ENCODE measurements around the gene MACROD1.

Gene MACROD1

GRCh38 chr11:64015935-64016845, 149.7 kb downstream of the MACROD1 start:
- no peak for DNase-seq
- Mint-ChIP-seq H3K27me3 (ENCODE audit: low read depth, poor library complexity) (peaks cover 54% of the 10 kb centered on the region), H3K9me3 (no peaks in the 10 kb centered on the region), H3K4me3 (no peak overlapping the region), H3K36me3 (ENCODE audit: low read depth) (no peaks in the 10 kb centered on the region), H3K27ac (no peak overlapping the region), H3K4me1 (peaks cover 38% of the 10 kb centered on the region)
- no peak for TF ChIP-seq CTCF (IDR thresholded peaks at IDR 0.05)

GRCh38 chr11:64015510-64015909, 150.4 kb downstream of the MACROD1 start:
- peaks cover 3% of the 10 kb centered on the region for H3K9me3 Mint-ChIP-seq
- H3K27me3 Mint-ChIP-seq (ENCODE audit: low read depth, poor library complexity) = peaks cover 52% of the 10 kb centered on the region
- H3K4me1 Mint-ChIP-seq = peaks cover 38% of the 10 kb centered on the region
- TF ChIP-seq CTCF (IDR thresholded peaks at IDR 0.05) = no peak
- H3K36me3 Mint-ChIP-seq (ENCODE audit: low read depth) = no peaks in the 10 kb centered on the region
- no peak for DNase-seq
- no peak overlapping the region for H3K4me3 Mint-ChIP-seq
- H3K27ac Mint-ChIP-seq = no peak overlapping the region

- no peak for TF ChIP-seq CTCF (IDR thresholded peaks at IDR 0.05)
- Mint-ChIP-seq H3K27ac (no peak overlapping the region), H3K9me3 (peaks cover 9% of the 10 kb centered on the region), H3K36me3 (ENCODE audit: low read depth) (no peaks in the 10 kb centered on the region), H3K4me1 (peaks cover 38% of the 10 kb centered on the region), H3K27me3 (ENCODE audit: low read depth, poor library complexity) (peaks cover 52% of the 10 kb centered on the region), H3K4me3 (peak overlapping the region; percentile 40)
- DNase-seq = peak; percentile 90
Observed at GRCh38 chr11:64014356-64014755, 151.6 kb downstream of the MACROD1 start.

- no peak for TF ChIP-seq CTCF (IDR thresholded peaks at IDR 0.05)
Observed at GRCh38 chr11:64013141-64013896, 152.6 kb downstream of the MACROD1 start.

GRCh38 chr11:64011371-64011770, 154.5 kb downstream of the MACROD1 start:
- Mint-ChIP-seq H3K27me3 (ENCODE audit: low read depth, poor library complexity) (peaks cover 69% of the 10 kb centered on the region), H3K36me3 (ENCODE audit: low read depth) (no peaks in the 10 kb centered on the region), H3K27ac (no peak overlapping the region), H3K4me3 (no peak overlapping the region), H3K9me3 (peaks cover 9% of the 10 kb centered on the region), H3K4me1 (peaks cover 61% of the 10 kb centered on the region)
- DNase-seq = no peak
- TF ChIP-seq CTCF (IDR thresholded peaks at IDR 0.05) = no peak

More at GRCh38 chr11:64013141-64013896, 152.6 kb downstream of the MACROD1 start:
- Mint-ChIP-seq H3K36me3 (ENCODE audit: low read depth) (no peaks in the 10 kb centered on the region), H3K27ac (no peak overlapping the region), H3K27me3 (ENCODE audit: low read depth, poor library complexity) (peaks cover 59% of the 10 kb centered on the region), H3K4me3 (no peak overlapping the region), H3K9me3 (peaks cover 9% of the 10 kb centered on the region), H3K4me1 (peaks cover 43% of the 10 kb centered on the region)
- no peak for DNase-seq

Data from nephron progenitor cell (in vitro differentiated cells).